GM19035 (cell line): Measurements from ENCODE around the gene GNAT2.

Source experiments
- ATAC-seq: cut with Tn5 transposase; IDR thresholded peaks from one replicate; pipeline ENCODE4 v1.9.1; 2021; ENCODE audit not compliant: unreplicated experiment

Gene GNAT2

DNA sequence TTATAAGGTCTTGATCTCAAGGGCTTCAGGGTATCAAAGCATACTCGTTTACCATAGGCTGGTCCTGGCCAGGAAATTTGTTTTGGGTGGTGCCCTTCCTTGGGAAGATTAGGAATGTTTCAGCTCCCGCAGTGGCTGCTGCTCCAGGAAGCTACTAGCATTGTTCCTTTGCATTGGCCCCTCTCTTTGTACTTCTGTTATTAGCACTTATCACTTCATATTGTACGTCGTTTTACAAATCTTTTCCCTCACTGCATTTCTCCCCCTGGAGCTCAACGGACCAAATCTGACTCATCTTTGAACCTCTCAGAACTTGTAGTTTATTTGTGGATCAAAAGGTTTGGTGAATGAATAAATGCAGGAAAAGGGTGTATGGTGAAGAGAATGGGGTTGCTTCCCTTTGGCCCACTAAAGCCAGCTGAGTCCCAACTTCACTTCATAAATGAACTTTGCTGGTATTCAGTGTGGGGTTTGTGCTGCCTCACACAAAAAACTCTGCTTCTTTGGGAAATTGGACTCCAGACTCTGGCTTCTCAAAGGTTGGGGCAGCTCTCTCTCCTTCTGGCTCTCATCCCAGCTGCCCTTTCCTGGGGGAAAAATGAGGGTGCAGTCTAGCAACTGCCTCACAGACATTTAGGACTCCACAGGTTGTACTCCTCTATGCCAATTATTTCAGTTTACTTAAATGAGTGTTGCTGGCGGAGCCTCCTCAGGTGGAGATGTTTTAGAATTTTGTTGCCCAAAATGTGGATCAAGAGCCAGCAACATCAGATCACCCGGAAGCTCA, 5.9 kb downstream of the GNAT2 start:
- ATAC-seq, result no peak

GRCh38 chr1:109611308-109611990, 8.0 kb downstream of the GNAT2 start:
- no peak for ATAC-seq

DNA sequence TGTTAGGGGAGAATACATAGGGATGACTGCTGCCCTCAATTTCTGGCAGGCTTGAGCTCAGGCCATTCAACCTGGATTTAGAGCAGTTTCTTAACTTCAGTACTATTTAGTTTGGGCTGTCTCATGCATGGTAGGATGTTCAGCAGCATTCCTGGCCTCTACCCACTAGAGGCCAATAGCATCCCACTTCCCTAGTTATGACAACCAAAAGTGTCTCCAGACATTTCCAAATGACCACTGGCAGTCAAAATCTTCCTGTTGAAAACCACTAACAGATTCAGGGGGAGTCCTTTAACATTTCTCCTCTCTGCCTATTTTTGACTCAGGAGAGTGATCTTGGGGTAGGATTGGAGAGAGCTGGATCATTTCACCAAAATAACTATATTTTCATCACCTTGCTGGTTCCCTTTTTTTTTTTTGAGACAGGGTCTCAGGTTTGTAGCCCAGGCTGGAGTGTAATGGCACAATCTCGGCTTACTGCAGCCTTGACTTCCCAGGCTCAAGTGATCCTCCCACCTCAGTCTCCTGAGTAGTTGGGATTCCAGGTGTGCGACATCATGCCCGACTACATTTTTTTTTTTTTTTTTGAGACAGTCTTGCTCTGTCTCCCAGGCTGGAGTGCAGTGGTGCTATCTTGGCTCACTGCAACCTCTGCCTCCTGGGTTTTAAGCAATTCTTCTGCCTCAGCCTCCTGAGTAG, 8.7 kb downstream of the GNAT2 start:
- ATAC-seq, result no peak

DNA sequence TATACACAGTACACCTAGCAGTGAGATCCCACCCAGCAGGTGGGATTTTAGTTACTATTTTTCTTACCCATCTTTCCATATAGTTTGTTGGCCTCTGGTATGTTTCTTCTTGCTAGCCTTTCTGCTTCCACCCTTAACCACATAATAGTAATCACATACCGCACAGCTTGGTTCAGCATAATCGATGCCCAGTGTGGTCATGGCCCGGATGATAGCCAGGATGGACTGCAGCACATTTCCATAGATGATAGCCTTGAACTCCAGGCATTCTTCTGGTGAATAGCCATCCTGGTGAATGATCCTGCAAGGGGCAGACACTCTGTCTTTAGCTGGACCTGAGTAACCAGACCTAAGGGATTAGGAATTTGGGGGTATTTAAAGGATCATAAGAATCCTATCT, 9.5 kb downstream of the GNAT2 start:
- ATAC-seq, result no peak

- ATAC-seq, result no peak
These were observed 14.0 kb downstream of the GNAT2 start for GRCh38 chr1:109605381-109605780.

GRCh38 chr1:109603229-109603628, 16.2 kb downstream of the GNAT2 start:
- no peak for ATAC-seq

- ATAC-seq, result no peak
These were observed 20.8 kb downstream of the GNAT2 start for GRCh38 chr1:109598655-109599054.

- ATAC-seq, result no peak
These were observed 21.3 kb downstream of the GNAT2 start for GRCh38 chr1:109598156-109598555.

DNA sequence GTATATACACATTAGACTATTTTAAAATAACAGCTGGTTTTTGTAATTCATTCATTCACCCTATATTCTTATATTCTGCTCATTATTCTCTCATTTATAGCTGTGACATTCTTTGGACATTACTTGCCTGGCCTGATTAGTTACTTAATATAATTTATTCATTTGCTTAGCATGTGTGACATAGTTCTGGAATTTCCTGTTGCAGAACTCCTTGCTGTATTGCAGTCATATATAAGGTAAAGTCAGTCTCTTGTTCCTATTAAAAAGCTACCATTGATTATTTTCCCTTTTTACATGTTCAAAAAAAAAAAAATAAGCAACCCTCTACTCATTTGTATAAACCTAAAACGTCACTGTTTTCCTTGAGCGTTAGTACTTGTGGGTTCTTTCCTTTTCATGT, 23.9 kb downstream of the GNAT2 start:
- no peak for ATAC-seq

DNA sequence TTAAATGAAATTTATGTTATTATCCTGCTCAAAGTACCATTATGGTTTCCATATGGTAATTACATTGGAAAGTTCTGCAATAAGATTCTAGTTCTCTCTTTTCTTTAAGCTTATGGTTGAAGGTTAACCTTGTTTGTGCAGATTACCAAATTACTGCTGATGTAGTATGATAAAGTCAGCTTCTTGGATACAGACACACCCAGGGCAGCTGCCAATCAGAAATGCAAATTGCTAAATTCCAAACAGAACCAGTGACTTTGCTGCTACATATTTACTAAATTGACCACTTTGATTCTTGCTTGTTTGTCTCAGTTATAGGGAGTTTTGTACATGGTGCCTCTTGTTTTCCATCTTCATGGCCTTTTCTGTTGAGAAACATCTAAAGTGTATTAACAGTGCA, 26.5 kb downstream of the GNAT2 start:
- no peak for ATAC-seq

GRCh38 chr1:109589679-109590078, 29.7 kb downstream of the GNAT2 start:
- ATAC-seq, result no peak

- no peak for ATAC-seq
These were observed 30.2 kb downstream of the GNAT2 start for GRCh38 chr1:109589177-109589576.

GRCh38 chr1:109586055-109586454, 33.4 kb downstream of the GNAT2 start:
- ATAC-seq, result no peak

GRCh38 chr1:109584766-109585165, 34.6 kb downstream of the GNAT2 start:
- no peak for ATAC-seq

DNA sequence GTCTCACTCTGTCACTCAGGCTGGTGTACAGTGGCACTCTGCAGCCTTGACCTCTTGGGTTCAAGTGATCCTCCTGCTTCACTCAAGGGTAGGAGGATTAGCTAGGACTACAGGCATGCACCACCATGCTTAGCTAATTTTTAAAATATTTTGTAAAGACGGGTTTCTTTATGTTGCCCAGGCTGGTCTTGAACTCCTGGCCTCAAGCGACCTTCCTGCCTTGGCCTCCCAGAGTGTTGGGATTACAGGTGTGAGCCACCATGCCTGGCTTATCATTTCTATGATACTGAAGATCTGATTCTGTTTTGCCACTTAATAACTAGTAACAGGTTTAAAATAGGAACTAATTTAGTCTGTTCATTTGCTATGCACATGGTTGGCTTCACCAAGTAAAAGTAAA, 37.4 kb downstream of the GNAT2 start:
- no peak for ATAC-seq

DNA sequence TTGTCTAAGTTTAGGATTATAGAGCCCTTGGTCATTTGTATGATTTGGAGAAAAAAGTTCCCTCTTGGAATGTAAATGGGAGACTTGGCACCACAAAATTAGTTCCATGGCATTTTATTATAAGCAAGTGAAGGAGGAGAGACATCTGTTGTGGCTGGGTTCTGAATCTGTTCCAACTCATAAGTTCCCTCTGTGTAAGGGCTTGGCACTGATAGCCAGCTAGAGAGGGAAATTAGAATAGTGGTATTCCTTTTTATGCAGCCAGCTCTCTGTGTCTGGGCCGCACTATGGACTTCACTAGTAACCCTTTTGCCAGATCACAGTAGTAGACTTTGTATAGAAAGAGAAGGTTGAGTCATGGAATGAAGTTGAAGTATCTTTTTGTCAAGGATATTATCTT, 39.9 kb downstream of the GNAT2 start:
- ATAC-seq, result no peak

DNA sequence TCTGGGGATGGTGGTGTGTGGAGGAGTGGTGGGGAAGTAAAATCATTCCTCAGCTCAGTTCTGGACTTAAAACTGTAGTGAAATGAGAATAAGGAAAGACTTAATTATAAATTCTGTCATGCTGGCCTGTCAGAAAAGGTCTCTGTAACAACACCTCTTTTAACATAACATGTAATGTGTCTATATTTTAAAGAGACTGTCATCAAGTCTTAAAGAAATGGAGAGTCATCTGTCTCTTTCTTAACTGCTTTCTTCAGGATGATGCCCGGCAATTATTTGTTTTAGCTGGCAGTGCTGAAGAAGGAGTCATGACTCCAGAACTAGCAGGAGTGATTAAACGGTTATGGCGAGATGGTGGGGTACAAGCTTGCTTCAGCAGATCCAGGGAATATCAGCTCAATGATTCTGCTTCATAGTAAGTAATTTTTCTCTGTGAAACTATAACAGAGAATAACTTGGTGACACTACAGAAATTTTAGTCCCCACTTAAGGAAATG, 40.4 kb downstream of the GNAT2 start:
- no peak for ATAC-seq

DNA sequence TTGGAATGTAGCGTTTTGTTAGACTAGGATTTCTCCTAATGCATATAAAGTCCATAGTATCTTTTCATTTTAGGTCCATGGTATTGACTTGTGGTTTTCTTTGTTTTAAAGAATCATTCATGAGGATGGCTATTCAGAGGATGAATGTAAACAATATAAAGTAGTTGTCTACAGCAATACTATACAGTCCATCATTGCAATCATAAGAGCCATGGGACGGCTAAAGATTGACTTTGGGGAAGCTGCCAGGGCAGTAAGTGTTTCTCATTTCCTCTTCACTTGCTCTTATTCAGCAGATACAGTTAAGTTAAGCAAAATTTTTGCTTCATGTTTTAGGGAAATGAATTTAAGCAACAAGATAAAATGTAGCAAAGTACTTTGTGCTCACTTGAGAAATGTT, 45.6 kb downstream of the GNAT2 start:
- no peak for ATAC-seq

- ATAC-seq, result no peak
These were observed 49.0 kb downstream of the GNAT2 start for GRCh38 chr1:109570414-109570813.

- ATAC-seq, result no peak
These were observed 50.1 kb downstream of the GNAT2 start for GRCh38 chr1:109569323-109569722.

DNA sequence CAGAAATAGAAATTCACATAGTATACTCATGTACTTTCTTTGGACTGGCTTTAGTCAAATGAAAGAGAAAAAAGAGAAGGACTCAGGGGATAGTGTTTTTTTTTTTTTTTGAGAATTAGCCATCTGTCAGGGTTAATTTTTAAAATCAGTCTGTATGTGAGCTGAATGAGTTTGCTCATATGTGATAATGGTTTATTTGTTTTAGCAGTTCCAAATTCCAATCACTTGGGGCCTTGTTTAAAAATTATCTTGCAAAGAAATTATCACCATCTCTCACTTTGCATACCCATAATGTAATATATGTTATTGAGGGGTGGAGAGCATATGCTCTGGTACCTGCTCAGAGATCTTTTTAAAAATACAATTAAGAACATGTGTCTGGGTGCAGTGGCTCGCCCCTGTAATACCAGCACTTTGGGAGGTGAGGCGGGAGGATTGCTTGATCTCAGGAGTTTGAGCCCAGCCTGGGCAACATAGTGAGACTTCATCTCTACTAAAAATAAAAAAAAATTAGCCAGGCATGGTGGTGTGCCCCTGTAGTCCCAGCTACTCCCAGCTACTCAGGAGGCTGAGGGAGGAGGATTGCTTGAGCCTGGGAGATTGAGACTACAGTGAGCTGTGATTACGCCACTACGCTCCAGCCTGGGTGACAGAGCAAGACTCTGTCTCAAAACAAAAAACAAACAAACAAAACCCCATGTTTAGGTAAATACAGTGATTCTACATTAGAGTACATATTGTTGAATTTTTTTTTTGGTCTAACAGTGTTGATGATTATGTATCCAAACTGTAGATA, 51.3 kb downstream of the GNAT2 start:
- ATAC-seq, result no peak
